Ovary (tissue), 9 donors: ENCODE results near the gene ZBED2. TPM values are rescaled to one million over a fixed set of nuclear protein-coding genes. Genes with fewer than 3 reads are reported as not detected.

Experiments used
- DNase-seq, 5 donors: peaks; one replicate each; pipeline ENCODE4 v3.0.0-alpha.2; 2019 to 2020
- H3K27ac ChIP-seq, 2 donors: fragments of 200-600 bp; one replicate each; pipeline versions ENCODE4 v1.5.1 to v1.8.0; 2019 to 2022
- H3K27me3 ChIP-seq: fragments of 200-600 bp; one replicate; pipeline ENCODE4 v1.8.0; 2022
- H3K36me3 ChIP-seq: fragments of 200-600 bp; sonication (generic); one replicate; pipeline ENCODE4 v1.5.1; 2019
- H3K4me1 ChIP-seq: one replicate; pipeline ENCODE4 v1.8.1; 2013; ENCODE audit warnings: mild to moderate bottlenecking, moderate library complexity; ENCODE audit not compliant: insufficient read depth
- H3K4me3 ChIP-seq: fragments of 200-600 bp; sonication (generic); one replicate; pipeline ENCODE4 v1.5.1; 2017
- H3K9me3 ChIP-seq, 2 donors: fragments of 200-600 bp in 1 of 2; sonication (generic) in 1 of 2; one replicate each; pipeline versions ENCODE4 v1.5.1 to v1.8.1; 2013 to 2019; ENCODE audit warnings: mild to moderate bottlenecking in 1 of 2, moderate library complexity in 1 of 2
- CTCF ChIP-seq, 3 donors: fragments of 450-650 bp in 2 of 3; fragments of 200-600 bp in 1 of 3; IDR thresholded peaks; one replicate each; pipeline versions ENCODE4 v1.5.1 to v1.8.0; 2016 to 2022; ENCODE audit warnings: antibody characterized with exemption in 3 of 3, mild to moderate bottlenecking in 1 of 3
- EP300 ChIP-seq: sonication (generic); formaldehyde crosslinking; IDR thresholded peaks from one replicate; pipeline ENCODE4 v1.6.1; 2017; ENCODE audit warnings: antibody characterized with exemption
- POLR2A ChIP-seq: fragments of 450-650 bp; IDR thresholded peaks from one replicate; pipeline ENCODE4 v1.6.1; 2017; ENCODE audit warnings: antibody characterized with exemption, mild to moderate bottlenecking, moderate library complexity
- WGBS, 3 donors: extraction: QIAGEN DNeasy Blood & Tissue Kit in 1 of 3; methylation state at CpG; one replicate each; pipeline versions ENCODE4 v1.1.5 to v1.1.7; 2013 to 2017; 5-methylcytosine and 5-hydroxymethylcytosine counted together
- intact Hi-C, 4 donors: fragments of 100-400 bp; cut with DNase I; formaldehyde crosslinking; loops; one replicate each; pipeline versions ENCODE4 v1.11.0 to v1.15.1; 2022 to 2023
- polyA plus RNA-seq, 2 donors: library from polyadenylated mRNA; stranded (reverse); fragments of 200-250 nt in 1 of 2; fragments of 350-450 nt in 1 of 2; fragmentation: Illumina TruSeq in 1 of 2; extraction: RNeasy Lipid Tissue Mini Kit (QIAGEN cat#74804) in 1 of 2; gene quantifications; one replicate each; pipeline ENCODE4 v1.2.3, GENCODE V29; 2013 to 2014
- total RNA-seq, 7 donors: library from RNA; depleted of rRNA in 2 of 7; stranded (reverse); fragments of >200 nt in 2 of 7; fragmentation: NEBNext Ultra II Directional in 3 of 7; extraction: Animal tissue kit (Norgen Biotek cat#: 25700) in 3 of 7; gene quantifications; one replicate each; pipeline versions ENCODE4 v1.1.0 to v1.2.4, GENCODE V29; 2016 to 2023
- donor health status: DM: no; HTN: no; CAD: no; lungs with moderate emphysema.
- donor health status: DM: no; HTN: no; CAD: no.
- donor health status: Bipolar disorder and iron deficiency.
- donor health status: DM: yes; HTN: yes; CAD: no.
- donor health status: DM: no; HTN: no; CAD: no.
- donor health status: DM: yes; HTN: yes; CAD: no.

The ZBED2 gene
- total and polyA plus RNA-seq, 9 donors: 0.15 to 6.9 (median 0.87) TPM; not detected in 3

- Histone ChIP-seq H3K36me3 (no peaks in the 10 kb centered on the region), H3K9me3 (no peaks in the 10 kb centered on the region), H3K27ac (no peak overlapping the region), H3K4me1 (no peaks in the 10 kb centered on the region), H3K27me3 (no peaks in the 10 kb centered on the region), H3K4me3 (no peak overlapping the region)
- no peak for DNase-seq
- WGBS, 3 donors: 25 to 46% (median 30%) methylated on average over 8 of the region's 8 CpGs
- intact Hi-C loops: no loop called here
- TF ChIP-seq CTCF (IDR thresholded peaks at IDR 0.05): no peak
- TF ChIP-seq POLR2A: no peak
- no peak for TF ChIP-seq EP300
Measured at GRCh38 chr3:111610612-111611054, 15.5 kb upstream of the ZBED2 start.

- WGBS, 3 donors: 3 to 18% (median 7%) methylated on average over 5 of the region's 5 CpGs
- H3K9me3 ChIP-seq: no peaks in the 10 kb centered on the region
- intact Hi-C loops: no loop called here
- DNase-seq: no peak
- no peaks in the 10 kb centered on the region for H3K27me3 ChIP-seq
- no peak for TF ChIP-seq EP300
- no peak for TF ChIP-seq POLR2A
- TF ChIP-seq CTCF (IDR thresholded peaks at IDR 0.05): no peak
- H3K27ac ChIP-seq: no peak overlapping the region
- H3K4me1 ChIP-seq: no peaks in the 10 kb centered on the region
- H3K36me3 ChIP-seq: no peaks in the 10 kb centered on the region
- no peak overlapping the region for H3K4me3 ChIP-seq
Measured at GRCh38 chr3:111610189-111610588, 15.0 kb upstream of the ZBED2 start.

DNA sequence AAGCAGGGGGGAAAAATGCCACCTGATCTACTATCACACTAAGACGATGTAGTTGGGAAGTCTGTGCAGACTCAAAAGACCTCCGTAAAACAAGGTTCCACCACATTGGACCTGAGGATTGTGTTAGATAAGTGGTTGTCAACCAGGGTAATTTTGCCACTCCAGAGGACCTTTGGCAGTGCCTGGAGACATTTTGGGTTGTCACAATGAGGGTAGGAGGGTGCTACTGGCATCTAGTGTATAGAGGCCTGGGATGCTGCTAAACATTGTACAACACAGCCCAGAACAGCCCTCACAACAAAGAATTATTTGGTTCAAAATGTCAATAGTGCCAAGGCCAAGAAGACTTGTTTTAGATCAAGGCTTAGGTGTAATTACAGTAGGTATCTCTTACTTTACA lies 14.6 kb upstream of the ZBED2 start:
- Histone ChIP-seq H3K27me3 (no peaks in the 10 kb centered on the region), H3K4me3 (no peak overlapping the region), H3K9me3 (no peaks in the 10 kb centered on the region), H3K4me1 (no peaks in the 10 kb centered on the region), H3K27ac (no peak overlapping the region), H3K36me3 (no peaks in the 10 kb centered on the region)
- TF ChIP-seq EP300: no peak
- TF ChIP-seq POLR2A: no peak
- no peak for TF ChIP-seq CTCF (IDR thresholded peaks at IDR 0.05)
- DNase-seq: no peak
- intact Hi-C loops: no loop called here
- 78 to 84% (median 81%) methylated on average over 2 of the region's 2 CpGs for WGBS, 3 donors

- DNase-seq: no peak
- Histone ChIP-seq H3K4me3 (no peak overlapping the region), H3K9me3 (no peaks in the 10 kb centered on the region), H3K27me3 (no peaks in the 10 kb centered on the region), H3K27ac (no peak overlapping the region), H3K36me3 (no peaks in the 10 kb centered on the region), H3K4me1 (no peaks in the 10 kb centered on the region)
- TF ChIP-seq POLR2A (no peak), CTCF (IDR thresholded peaks at IDR 0.05) (no peak), EP300 (no peak)
- intact Hi-C loops: no loop called here
- WGBS, 3 donors: 85 to 96% (median 91%) methylated on average over 2 of the region's 2 CpGs
Measured at GRCh38 chr3:111608383-111608782, 13.2 kb upstream of the ZBED2 start.
